Measurements from ENCODE around the gene ST8SIA6.

Gene ST8SIA6

DNA sequence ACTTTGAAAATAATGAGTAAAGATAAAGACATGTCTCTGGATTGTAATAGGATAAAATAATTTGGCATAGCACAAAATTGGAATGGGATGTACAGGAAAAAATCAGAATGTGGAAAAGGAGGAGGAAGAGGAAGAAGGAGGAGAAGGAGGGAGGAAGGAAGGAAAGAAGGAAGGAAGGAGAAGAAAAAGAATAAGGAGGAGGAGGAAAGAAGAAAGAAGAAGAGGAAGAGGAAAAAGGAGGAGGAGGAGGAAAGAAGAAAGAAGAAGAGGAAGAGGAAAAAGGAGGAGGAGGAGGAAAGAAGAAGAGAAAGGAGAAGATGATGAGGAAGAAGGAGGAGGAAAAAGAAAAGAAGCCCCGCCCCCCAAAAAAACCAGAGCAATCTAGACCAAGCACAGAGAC lies 95.9 kb downstream of the ST8SIA6 start:
- Histone ChIP-seq H3K27ac (replicated peaks) (no peak overlapping the region), H3K27me3 (ENCODE audit: insufficient read depth, poor library complexity, severe bottlenecking) (no peaks in the 10 kb centered on the region), H3K4me3 (replicated peaks; ENCODE audit: insufficient read depth, low read length) (no peak overlapping the region)
- DNase-seq (ENCODE audit: low read depth in 1 of 2, low spot score in 1 of 2): no peak
- no peak for TF ChIP-seq GABPA (IDR thresholded peaks at IDR 0.05; ENCODE audit: low read depth)

GRCh38 chr10:17357781-17358180 lies 96.6 kb downstream of the ST8SIA6 start:
- H3K27ac ChIP-seq (replicated peaks): no peak overlapping the region
- H3K4me3 ChIP-seq (replicated peaks; ENCODE audit: insufficient read depth, low read length): no peak overlapping the region
- TF ChIP-seq POLR2AphosphoS5 (IDR thresholded peaks at IDR 0.05; ENCODE audit: low read depth) (no peak), CTCF (IDR thresholded peaks at IDR 0.05; ENCODE audit: insufficient read depth, low read length) (no peak), GABPA (IDR thresholded peaks at IDR 0.05; ENCODE audit: low read depth) (no peak), SPI1 (IDR thresholded peaks at IDR 0.05; ENCODE audit: borderline replicate concordance, low read depth) (no peak)
- TF ChIP-seq, protein P1, sequence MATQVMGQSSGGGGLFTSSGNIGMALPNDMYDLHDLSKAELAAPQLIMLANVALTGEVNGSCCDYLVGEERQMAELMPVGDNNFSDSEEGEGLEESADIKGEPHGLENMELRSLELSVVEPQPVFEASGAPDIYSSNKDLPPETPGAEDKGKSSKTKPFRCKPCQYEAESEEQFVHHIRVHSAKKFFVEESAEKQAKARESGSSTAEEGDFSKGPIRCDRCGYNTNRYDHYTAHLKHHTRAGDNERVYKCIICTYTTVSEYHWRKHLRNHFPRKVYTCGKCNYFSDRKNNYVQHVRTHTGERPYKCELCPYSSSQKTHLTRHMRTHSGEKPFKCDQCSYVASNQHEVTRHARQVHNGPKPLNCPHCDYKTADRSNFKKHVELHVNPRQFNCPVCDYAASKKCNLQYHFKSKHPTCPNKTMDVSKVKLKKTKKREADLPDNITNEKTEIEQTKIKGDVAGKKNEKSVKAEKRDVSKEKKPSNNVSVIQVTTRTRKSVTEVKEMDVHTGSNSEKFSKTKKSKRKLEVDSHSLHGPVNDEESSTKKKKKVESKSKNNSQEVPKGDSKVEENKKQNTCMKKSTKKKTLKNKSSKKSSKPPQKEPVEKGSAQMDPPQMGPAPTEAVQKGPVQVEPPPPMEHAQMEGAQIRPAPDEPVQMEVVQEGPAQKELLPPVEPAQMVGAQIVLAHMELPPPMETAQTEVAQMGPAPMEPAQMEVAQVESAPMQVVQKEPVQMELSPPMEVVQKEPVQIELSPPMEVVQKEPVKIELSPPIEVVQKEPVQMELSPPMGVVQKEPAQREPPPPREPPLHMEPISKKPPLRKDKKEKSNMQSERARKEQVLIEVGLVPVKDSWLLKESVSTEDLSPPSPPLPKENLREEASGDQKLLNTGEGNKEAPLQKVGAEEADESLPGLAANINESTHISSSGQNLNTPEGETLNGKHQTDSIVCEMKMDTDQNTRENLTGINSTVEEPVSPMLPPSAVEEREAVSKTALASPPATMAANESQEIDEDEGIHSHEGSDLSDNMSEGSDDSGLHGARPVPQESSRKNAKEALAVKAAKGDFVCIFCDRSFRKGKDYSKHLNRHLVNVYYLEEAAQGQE (IDR thresholded peaks at IDR 0.05; ENCODE audit: insufficient replicate concordance, low read depth): no peak
- H3K27me3 ChIP-seq (ENCODE audit: insufficient read depth, poor library complexity, severe bottlenecking): no peaks in the 10 kb centered on the region
- DNase-seq (ENCODE audit: low read depth in 1 of 2, low spot score in 1 of 2): no peak

DNA sequence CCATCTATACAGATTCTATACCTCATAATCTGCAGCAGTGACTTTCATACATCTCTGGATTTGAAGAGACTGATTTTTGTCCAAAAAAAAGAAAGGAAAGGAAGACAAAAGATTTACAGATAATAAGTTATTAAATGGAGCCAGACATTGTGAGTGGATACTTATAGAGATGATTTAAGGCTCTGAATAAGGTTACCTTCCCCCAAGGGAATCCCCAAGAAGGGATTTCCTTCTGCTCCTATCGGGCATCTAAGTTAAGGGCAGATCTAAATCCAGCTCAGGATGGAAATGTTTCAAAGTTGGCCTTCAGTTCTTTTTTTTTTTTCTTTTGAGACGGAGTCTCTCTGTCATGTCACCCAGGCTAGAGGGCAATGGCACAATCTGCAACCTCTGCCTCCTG lies 97.6 kb downstream of the ST8SIA6 start:
- no peak overlapping the region for H3K4me3 ChIP-seq (replicated peaks; ENCODE audit: insufficient read depth, low read length)
- TF ChIP-seq CTCF (IDR thresholded peaks at IDR 0.05; ENCODE audit: insufficient read depth, low read length) (no peak), SPI1 (IDR thresholded peaks at IDR 0.05; ENCODE audit: borderline replicate concordance, low read depth) (no peak), POLR2AphosphoS5 (IDR thresholded peaks at IDR 0.05; ENCODE audit: low read depth) (no peak), GABPA (IDR thresholded peaks at IDR 0.05; ENCODE audit: low read depth) (no peak)
- TF ChIP-seq, protein P1 (IDR thresholded peaks at IDR 0.05; ENCODE audit: insufficient replicate concordance, low read depth): no peak
- DNase-seq (ENCODE audit: low read depth in 1 of 2, low spot score in 1 of 2): no peak
- no peaks in the 10 kb centered on the region for H3K27me3 ChIP-seq (ENCODE audit: insufficient read depth, poor library complexity, severe bottlenecking)
- H3K27ac ChIP-seq (replicated peaks): no peak overlapping the region

- DNase-seq (ENCODE audit: low read depth in 1 of 2, low spot score in 1 of 2): no peak
- Histone ChIP-seq H3K27me3 (ENCODE audit: insufficient read depth, poor library complexity, severe bottlenecking) (no peaks in the 10 kb centered on the region), H3K4me3 (replicated peaks; ENCODE audit: insufficient read depth, low read length) (no peak overlapping the region), H3K27ac (replicated peaks) (no peak overlapping the region)
- no peak for TF ChIP-seq CTCF (IDR thresholded peaks at IDR 0.05; ENCODE audit: insufficient read depth, low read length)
- TF ChIP-seq GABPA (IDR thresholded peaks at IDR 0.05; ENCODE audit: low read depth): no peak
- TF ChIP-seq POLR2AphosphoS5 (IDR thresholded peaks at IDR 0.05; ENCODE audit: low read depth): no peak
- TF ChIP-seq SPI1 (IDR thresholded peaks at IDR 0.05; ENCODE audit: borderline replicate concordance, low read depth): no peak
- TF ChIP-seq, protein P1 (IDR thresholded peaks at IDR 0.05; ENCODE audit: insufficient replicate concordance, low read depth): no peak
Measured at GRCh38 chr10:17354781-17355180, 99.6 kb downstream of the ST8SIA6 start.
